Mesenchymal stem cell (in vitro differentiated cells and primary cell): ENCODE measurements around the gene TYSND1.
"Not testable (repeated sequence)": the region's sequence is repeated elsewhere in the genome, so short reads cannot be mapped to it uniquely, and the experiment has no call there.

Experiments
- DNase-seq: peaks from one replicate; pipeline ENCODE4 v3.0.0-alpha.2; 2013
- H2AFZ ChIP-seq: one replicate; pipeline ENCODE4 v1.6.1; 2013; ENCODE audit warnings: low read depth, mild to moderate bottlenecking, control low read depth, inconsistent platforms, low read length, moderate library complexity
- H2AK5ac ChIP-seq: 2 replicates; pipeline ENCODE4 v1.6.1; 2013; ENCODE audit warnings: low read length, moderate library complexity, mild to moderate bottlenecking, inconsistent platforms; ENCODE audit not compliant: severe bottlenecking
- H2BK120ac ChIP-seq: one replicate; pipeline ENCODE4 v1.6.1; 2013; ENCODE audit warnings: low read depth, mild to moderate bottlenecking, inconsistent platforms, low read length, moderate library complexity
- H2BK12ac ChIP-seq, 2 experiments: one replicate each; pipeline ENCODE4 v1.6.1; 2013; ENCODE audit warnings: inconsistent platforms in 2 of 2, low read length in 2 of 2, mild to moderate bottlenecking in 2 of 2, moderate library complexity in 2 of 2, control low read depth in 1 of 2
- H2BK15ac ChIP-seq: one replicate; pipeline ENCODE4 v1.6.1; 2013; ENCODE audit warnings: mild to moderate bottlenecking, low read depth, inconsistent platforms; ENCODE audit not compliant: poor library complexity, severe bottlenecking
- H2BK5ac ChIP-seq: 2 replicates; pipeline ENCODE4 v1.6.1; 2013; ENCODE audit warnings: low read depth, mild to moderate bottlenecking, low read length, control low read depth, inconsistent platforms; ENCODE audit not compliant: poor library complexity, severe bottlenecking
- H3K14ac ChIP-seq, 2 experiments: one replicate each; pipeline ENCODE4 v1.6.1; 2013; ENCODE audit warnings: inconsistent platforms in 2 of 2, low read length in 2 of 2, control low read depth in 1 of 2, mild to moderate bottlenecking in 1 of 2, moderate library complexity in 1 of 2
- H3K18ac ChIP-seq, 2 experiments: one replicate each; pipeline ENCODE4 v1.6.1; 2013; ENCODE audit warnings: inconsistent platforms in 2 of 2, low read length in 2 of 2, control low read depth in 1 of 2, low read depth in 1 of 2, mild to moderate bottlenecking in 1 of 2
- H3K23ac ChIP-seq, 2 experiments: one replicate each; pipeline ENCODE4 v1.6.1; 2013; ENCODE audit warnings: inconsistent platforms in 2 of 2, low read length in 2 of 2, mild to moderate bottlenecking in 2 of 2, moderate library complexity in 2 of 2, control low read depth in 1 of 2
- H3K27ac ChIP-seq: 2 replicates; pipeline ENCODE4 v1.5.1; 2013; ENCODE audit warnings: mild to moderate bottlenecking, moderate library complexity, low read length, control low read depth, inconsistent platforms; ENCODE audit not compliant: poor library complexity, severe bottlenecking
- H3K27me3 ChIP-seq, 2 experiments: 2 replicates each; pipeline versions ENCODE4 v1.6.1 to v1.7.0; 2013; ENCODE audit warnings: low read length in 2 of 2, mild to moderate bottlenecking in 2 of 2, moderate library complexity in 2 of 2, control low read depth in 1 of 2, inconsistent platforms in 1 of 2; ENCODE audit not compliant: control insufficient read depth in 1 of 2, insufficient read depth in 1 of 2
- H3K36me3 ChIP-seq, 2 experiments: 2 replicates each; pipeline versions ENCODE4 v1.6.1 to v1.7.0; 2013; ENCODE audit warnings: low read length in 2 of 2, control low read depth in 1 of 2, inconsistent platforms in 1 of 2, low read depth in 1 of 2, mild to moderate bottlenecking in 1 of 2; ENCODE audit not compliant: insufficient read depth in 2 of 2, control insufficient read depth in 1 of 2
- H3K4ac ChIP-seq, 2 experiments: one replicate each; pipeline ENCODE4 v1.6.1; 2013; ENCODE audit warnings: inconsistent platforms in 2 of 2, low read length in 2 of 2, mild to moderate bottlenecking in 2 of 2, moderate library complexity in 2 of 2, control low read depth in 1 of 2, low read depth in 1 of 2
- H3K4me1 ChIP-seq: 2 replicates; pipeline ENCODE4 v1.6.1; 2013; ENCODE audit warnings: low read depth, low read length, control low read depth; ENCODE audit not compliant: control insufficient read depth, insufficient read depth
- H3K4me2 ChIP-seq: 2 replicates; pipeline ENCODE4 v1.6.1; 2013; ENCODE audit warnings: low read length, mild to moderate bottlenecking, inconsistent platforms; ENCODE audit not compliant: poor library complexity, severe bottlenecking
- H3K4me3 ChIP-seq, 2 experiments: 2 replicates each; pipeline versions ENCODE4 v1.5.1 to v1.7.0; 2013; ENCODE audit warnings: low read length in 2 of 2, mild to moderate bottlenecking in 2 of 2, control low read depth in 1 of 2, low read depth in 1 of 2; ENCODE audit not compliant: insufficient read depth in 1 of 2
- H3K79me1 ChIP-seq: replicated peaks from 2 replicates; pipeline ENCODE4 v1.6.1; 2013; ENCODE audit warnings: mild to moderate bottlenecking, control low read depth, low read length, inconsistent platforms; ENCODE audit not compliant: poor library complexity, severe bottlenecking
- H3K9ac ChIP-seq: 2 replicates; pipeline ENCODE4 v1.7.0; 2013; ENCODE audit warnings: mild to moderate bottlenecking, low read length, moderate library complexity
- H3K9me3 ChIP-seq: 2 replicates; pipeline ENCODE4 v1.7.0; 2013; ENCODE audit warnings: mild to moderate bottlenecking, low read length; ENCODE audit not compliant: control insufficient read depth
- H4K8ac ChIP-seq: one replicate; pipeline ENCODE4 v1.6.1; 2013; ENCODE audit warnings: inconsistent platforms, mild to moderate bottlenecking, low read length, moderate library complexity
- H4K91ac ChIP-seq: one replicate; pipeline ENCODE4 v1.6.1; 2013; ENCODE audit warnings: mild to moderate bottlenecking, low read length, inconsistent platforms
- WGBS: methylation state at CpG from one replicate; pipeline ENCODE4 v1.1.7; 2013; ENCODE audit warnings: mixed read lengths; 5-methylcytosine and 5-hydroxymethylcytosine counted together

TYSND1 gene

DNA sequence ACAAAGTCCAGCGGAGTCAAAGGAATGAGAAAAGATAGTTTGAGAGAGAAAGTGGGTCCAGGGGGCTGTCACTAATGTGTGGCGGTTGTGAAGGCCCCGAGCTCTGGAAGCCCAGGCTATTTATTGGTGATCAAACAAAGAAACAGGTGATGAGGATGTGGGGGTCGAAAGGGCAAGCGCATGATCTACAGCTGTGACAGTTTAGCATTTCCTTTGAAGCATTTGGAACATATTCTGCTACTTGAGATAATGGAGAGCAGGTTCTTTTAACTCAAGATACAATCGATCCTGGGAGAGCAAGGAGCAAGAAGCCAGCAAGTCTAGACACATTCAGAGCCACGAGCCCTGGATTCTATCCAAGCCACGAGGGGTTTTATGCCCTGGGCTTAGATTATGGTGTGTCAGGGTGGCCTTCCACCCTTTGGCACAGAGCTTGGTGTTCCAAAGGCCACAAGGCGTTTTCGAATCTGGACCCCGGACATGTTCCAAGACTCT, 45.4 kb downstream of the TYSND1 start:
- H2AK5ac ChIP-seq, DNase-seq, H3K4me3 ChIP-seq, H3K23ac ChIP-seq, H3K27me3 ChIP-seq, H4K91ac ChIP-seq, H3K18ac ChIP-seq, H2BK15ac ChIP-seq, H2BK5ac ChIP-seq, H2BK12ac ChIP-seq, H3K4me1 ChIP-seq, H2AFZ ChIP-seq, H4K8ac ChIP-seq, H3K9me3 ChIP-seq, H3K9ac ChIP-seq, H3K27ac ChIP-seq, H3K4ac ChIP-seq, H3K79me1 ChIP-seq, H3K14ac ChIP-seq, H2BK120ac ChIP-seq, H3K4me2 ChIP-seq: not testable (repeated sequence)
- H3K36me3 ChIP-seq: peaks cover 41 to 43% of the 10 kb centered on the region in 2 experiments
- 90% methylated on average over 11 of the region's 11 CpGs for WGBS

DNA sequence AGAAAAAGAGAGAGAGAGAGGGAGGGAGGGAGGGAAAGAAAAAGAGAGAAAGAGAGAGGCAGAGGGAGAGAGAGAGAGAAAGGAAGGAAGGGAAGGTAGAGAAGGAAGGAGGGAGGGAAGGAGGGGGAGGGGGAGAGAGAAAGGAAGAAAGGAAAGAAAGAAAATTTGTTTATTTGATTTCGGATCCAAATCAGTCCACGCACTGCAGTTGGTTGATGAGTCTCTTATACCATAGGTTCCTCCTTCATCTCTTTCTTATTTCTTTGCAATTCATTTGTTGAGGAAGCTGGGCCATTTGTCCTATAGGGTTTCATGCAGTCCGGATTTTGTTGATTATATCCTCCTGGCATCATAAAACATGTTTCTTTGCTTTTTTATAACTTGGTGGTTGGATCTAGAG, 48.2 kb downstream of the TYSND1 start:
- no CpG with 5 or more reads among the region's 3 CpGs for whole genome bisulfite sequencing

DNA sequence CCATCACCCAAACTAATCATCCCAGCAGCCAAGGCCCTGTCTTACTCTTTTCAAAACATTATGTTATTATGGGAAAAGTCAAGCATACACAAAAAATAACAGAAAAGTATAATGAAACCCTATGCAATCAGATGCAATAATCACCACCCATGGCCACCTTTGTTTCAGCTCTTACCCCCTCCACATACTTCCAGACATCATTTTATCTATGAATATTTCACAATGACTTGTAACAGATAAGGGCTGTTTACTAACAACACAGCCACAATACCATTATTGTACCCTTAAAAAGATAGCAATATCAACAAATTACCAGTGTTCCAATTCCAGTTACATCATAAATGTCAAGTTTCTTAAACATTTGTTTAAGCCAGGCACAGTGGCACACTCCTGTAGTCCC, 49.0 kb downstream of the TYSND1 start:
- Histone ChIP-seq H2BK120ac (no peak overlapping the region), H3K4me1 (peaks cover 3% of the 10 kb centered on the region), H3K9ac (no peak overlapping the region), H2BK5ac (no peak overlapping the region), H3K18ac (no peak overlapping the region), H3K4me2 (no peak overlapping the region), H4K91ac (no peak overlapping the region), H4K8ac (no peak overlapping the region), H2BK12ac (no peak overlapping the region), H3K79me1 (peaks cover 2% of the 10 kb centered on the region), H3K23ac (no peak overlapping the region), H2BK15ac (no peak overlapping the region), H3K4ac (no peak overlapping the region), H3K27me3 (no peaks in the 10 kb centered on the region), H3K14ac (no peak overlapping the region), H3K36me3 (peaks cover 44 to 52% of the 10 kb centered on the region in 2 experiments), H2AK5ac (no peak overlapping the region), H3K9me3 (no peaks in the 10 kb centered on the region), H2AFZ (no peak overlapping the region), H3K4me3 (no peak overlapping the region), H3K27ac (no peak overlapping the region)
- DNase-seq: no peak

More for the DNA sequence above, 48.2 kb downstream of the TYSND1 start:
- H2BK5ac ChIP-seq: no peak overlapping the region
- no peak overlapping the region for H3K4me3 ChIP-seq
- no peak overlapping the region for H3K9ac ChIP-seq
- no peak overlapping the region for H4K8ac ChIP-seq
- H3K14ac ChIP-seq: no peak overlapping the region
- H3K36me3 ChIP-seq: peaks cover 40 to 46% of the 10 kb centered on the region in 2 experiments
- no peaks in the 10 kb centered on the region for H3K27me3 ChIP-seq
- peaks cover 2% of the 10 kb centered on the region for H3K79me1 ChIP-seq
- H3K4me1 ChIP-seq: peaks cover 3% of the 10 kb centered on the region
- H3K9me3 ChIP-seq: no peaks in the 10 kb centered on the region
- H3K23ac ChIP-seq: no peak overlapping the region
- H2BK15ac ChIP-seq: no peak overlapping the region
- H2AFZ ChIP-seq: no peak overlapping the region
- H3K4ac ChIP-seq: no peak overlapping the region
- H2BK12ac ChIP-seq: no peak overlapping the region
- H2BK120ac ChIP-seq: no peak overlapping the region
- DNase-seq: no peak
- H4K91ac ChIP-seq: no peak overlapping the region
- no peak overlapping the region for H3K27ac ChIP-seq
- no peak overlapping the region for H3K4me2 ChIP-seq
- no peak overlapping the region for H2AK5ac ChIP-seq
- no peak overlapping the region for H3K18ac ChIP-seq

DNA sequence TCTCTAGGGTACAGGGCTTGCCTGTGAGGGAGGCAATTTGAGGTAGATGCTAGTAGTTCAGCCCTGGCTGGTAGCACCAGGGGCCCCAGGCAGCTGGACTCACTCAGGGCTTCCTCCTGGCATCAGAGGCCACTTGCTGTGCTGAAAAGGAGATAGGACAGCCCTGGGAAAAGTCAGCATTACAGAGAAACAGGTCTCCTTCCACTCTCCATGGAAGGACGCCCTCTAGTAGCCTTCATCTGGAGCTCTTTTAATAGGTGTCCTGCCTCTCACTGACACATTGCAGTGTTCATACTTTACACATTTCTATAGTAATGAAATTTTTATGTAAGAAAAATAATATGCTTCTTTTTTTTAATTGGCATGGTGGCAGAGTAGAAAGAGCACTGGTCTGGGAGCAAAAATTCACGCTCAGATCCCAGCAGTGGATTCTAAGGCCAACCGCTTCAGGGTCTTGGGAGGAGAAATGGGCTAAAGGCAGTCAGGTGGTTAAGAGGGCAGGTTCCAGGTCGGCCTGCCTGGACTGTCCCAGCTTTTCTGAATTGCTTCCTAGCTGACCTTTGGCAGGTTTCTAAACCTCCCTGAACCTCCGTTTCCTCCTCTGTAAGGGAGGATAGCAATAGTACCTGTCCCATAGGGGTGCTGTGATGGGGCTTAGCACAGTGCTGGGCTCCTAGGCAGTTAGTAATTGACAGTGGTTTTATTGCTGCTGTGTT, 49.6 kb downstream of the TYSND1 start:
- Histone ChIP-seq H4K8ac (no peak overlapping the region), H3K18ac (no peak overlapping the region), H3K14ac (no peak overlapping the region), H3K79me1 (peaks cover 4% of the 10 kb centered on the region), H2BK120ac (no peak overlapping the region), H2AFZ (no peak overlapping the region), H3K4me3 (no peak overlapping the region), H4K91ac (no peak overlapping the region), H3K23ac (peak overlapping the region in 1 of 2 experiments; percentile 38), H2BK5ac (no peak overlapping the region), H3K9me3 (no peaks in the 10 kb centered on the region), H3K27me3 (no peaks in the 10 kb centered on the region), H2BK15ac (no peak overlapping the region), H3K9ac (no peak overlapping the region), H2AK5ac (no peak overlapping the region), H2BK12ac (no peak overlapping the region), H3K36me3 (peaks cover 46 to 53% of the 10 kb centered on the region in 2 experiments), H3K27ac (no peak overlapping the region), H3K4me2 (no peak overlapping the region), H3K4me1 (peaks cover 7% of the 10 kb centered on the region), H3K4ac (no peak overlapping the region)
- 84% methylated on average over 4 of the region's 5 CpGs for WGBS
- DNase-seq: no peak
